OCI-LY1 (cell line): ENCODE measurements around the gene MAPK8IP3.

Experiments used
- H2AFZ ChIP-seq: fragments of 200-600 bp; sonication (generic), shearing (Covaris generic); 2 replicates; pipeline ENCODE4 v1.6.0; 2014; ENCODE audit warnings: antibody characterized with exemption, mild to moderate bottlenecking, low read length
- H3F3A ChIP-seq: fragments of 200-600 bp; sonication (generic), shearing (Covaris generic); 2 replicates; pipeline ENCODE4 v1.6.0; 2014; ENCODE audit warnings: mild to moderate bottlenecking, antibody characterized with exemption, low read length, moderate library complexity; ENCODE audit not compliant: insufficient read depth
- H3K27ac ChIP-seq: fragments of 200-600 bp; sonication (generic); 2 replicates; pipeline ENCODE4 v1.5.1; 2014; ENCODE audit warnings: low read length, mixed run types, mild to moderate bottlenecking, low read depth; ENCODE audit not compliant: poor library complexity, severe bottlenecking
- H3K27me3 ChIP-seq: fragments of 200-600 bp; sonication (generic); 2 replicates; pipeline ENCODE4 v1.6.0; 2014; ENCODE audit warnings: antibody characterized with exemption, mild to moderate bottlenecking, low read length, moderate library complexity; ENCODE audit not compliant: insufficient read depth
- H3K36me3 ChIP-seq: fragments of 200-600 bp; sonication (generic); 2 replicates; pipeline ENCODE4 v1.6.1; 2014; ENCODE audit warnings: mild to moderate bottlenecking, antibody characterized with exemption, low read length, moderate library complexity, mixed read lengths; ENCODE audit not compliant: insufficient read depth
- H3K4me1 ChIP-seq: fragments of 200-600 bp; sonication (generic); 2 replicates; pipeline ENCODE4 v1.5.1; 2014; ENCODE audit warnings: mild to moderate bottlenecking, low read length, moderate library complexity; ENCODE audit not compliant: insufficient read depth, severe bottlenecking
- H3K4me2 ChIP-seq: fragments of 200-600 bp; sonication (generic), shearing (Covaris generic); 2 replicates; pipeline ENCODE4 v1.6.1; 2014; ENCODE audit warnings: low read length
- H3K4me3 ChIP-seq: fragments of 200-600 bp; sonication (generic); 2 replicates; pipeline ENCODE4 v1.5.1; 2014; ENCODE audit warnings: low read length, low read depth, mild to moderate bottlenecking, mixed read lengths; ENCODE audit not compliant: poor library complexity, severe bottlenecking
- H3K79me2 ChIP-seq: fragments of 200-600 bp; shearing (Covaris generic); 2 replicates; pipeline ENCODE4 v1.6.1; 2016; ENCODE audit warnings: mixed run types, low read length, mixed read lengths; ENCODE audit not compliant: insufficient read depth
- H3K9ac ChIP-seq: fragments of 200-600 bp; sonication (generic), shearing (Covaris generic); 2 replicates; pipeline ENCODE4 v1.6.1; 2014; ENCODE audit warnings: mild to moderate bottlenecking, low read length, mixed read lengths
- H3K9me2 ChIP-seq: fragments of 200-600 bp; sonication (generic), shearing (Covaris generic); 2 replicates; pipeline ENCODE4 v1.6.1; 2014; ENCODE audit warnings: low read depth, mild to moderate bottlenecking, low read length, mixed read lengths
- H3K9me3 ChIP-seq: fragments of 200-600 bp; shearing (Covaris generic); 2 replicates; pipeline ENCODE4 v1.6.1; 2014; ENCODE audit warnings: low read length, mixed read lengths
- H4K20me1 ChIP-seq: fragments of 200-600 bp; sonication (generic), shearing (Covaris generic); 2 replicates; pipeline ENCODE4 v1.6.0; 2016; ENCODE audit warnings: mild to moderate bottlenecking, low read length; ENCODE audit not compliant: insufficient read depth
- EZH2 ChIP-seq: fragments of 200-600 bp; sonication (generic), shearing (Covaris generic); IDR thresholded peaks from 2 replicates; pipeline ENCODE4 v1.8.0; 2017; ENCODE audit warnings: borderline replicate concordance, mixed run types, mild to moderate bottlenecking, antibody characterized with exemption, low read length, moderate library complexity, mixed read lengths
- TF ChIP-seq, protein P1 (sequence below): fragments of 200-600 bp; sonication (generic), shearing (Covaris generic); IDR thresholded peaks from 2 replicates; pipeline ENCODE4 v1.5.1; 2017; ENCODE audit warnings: mild to moderate bottlenecking, antibody characterized with exemption, low read length, moderate library complexity, mixed read lengths

Gene MAPK8IP3

DNA sequence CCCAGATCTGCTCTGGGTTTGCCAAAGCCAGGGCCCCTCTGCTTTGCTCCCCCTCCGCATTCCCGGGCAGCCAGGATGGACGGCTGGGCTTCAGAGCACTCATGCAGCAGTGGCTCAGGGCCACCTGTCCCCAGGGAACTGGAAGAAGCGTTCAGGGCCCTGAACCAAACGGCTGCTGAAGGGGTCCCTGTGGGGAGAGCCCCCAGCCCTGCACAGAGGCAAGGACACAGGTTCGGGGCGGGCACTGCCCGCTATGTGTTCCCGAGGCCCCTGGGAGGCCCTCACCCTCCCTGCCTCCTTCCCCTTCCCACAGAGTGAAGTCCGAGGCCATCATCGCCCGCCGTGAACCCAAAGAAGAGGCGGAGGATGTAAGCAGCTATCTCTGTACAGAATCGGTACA lies 54.9 kb downstream of the MAPK8IP3 start:
- Histone ChIP-seq H3K79me2 (no peaks in the 10 kb centered on the region), H3F3A (no peaks in the 10 kb centered on the region), H3K9ac (no peak overlapping the region), H3K36me3 (peaks cover 54% of the 10 kb centered on the region), H2AFZ (no peak overlapping the region), H3K27ac (no peak overlapping the region), H4K20me1 (no peaks in the 10 kb centered on the region), H3K4me3 (no peak overlapping the region), H3K27me3 (no peaks in the 10 kb centered on the region), H3K4me1 (no peaks in the 10 kb centered on the region), H3K9me3 (no peaks in the 10 kb centered on the region), H3K9me2 (no peaks in the 10 kb centered on the region), H3K4me2 (no peak overlapping the region)
- TF ChIP-seq EZH2: no peak
- TF ChIP-seq, protein P1, sequence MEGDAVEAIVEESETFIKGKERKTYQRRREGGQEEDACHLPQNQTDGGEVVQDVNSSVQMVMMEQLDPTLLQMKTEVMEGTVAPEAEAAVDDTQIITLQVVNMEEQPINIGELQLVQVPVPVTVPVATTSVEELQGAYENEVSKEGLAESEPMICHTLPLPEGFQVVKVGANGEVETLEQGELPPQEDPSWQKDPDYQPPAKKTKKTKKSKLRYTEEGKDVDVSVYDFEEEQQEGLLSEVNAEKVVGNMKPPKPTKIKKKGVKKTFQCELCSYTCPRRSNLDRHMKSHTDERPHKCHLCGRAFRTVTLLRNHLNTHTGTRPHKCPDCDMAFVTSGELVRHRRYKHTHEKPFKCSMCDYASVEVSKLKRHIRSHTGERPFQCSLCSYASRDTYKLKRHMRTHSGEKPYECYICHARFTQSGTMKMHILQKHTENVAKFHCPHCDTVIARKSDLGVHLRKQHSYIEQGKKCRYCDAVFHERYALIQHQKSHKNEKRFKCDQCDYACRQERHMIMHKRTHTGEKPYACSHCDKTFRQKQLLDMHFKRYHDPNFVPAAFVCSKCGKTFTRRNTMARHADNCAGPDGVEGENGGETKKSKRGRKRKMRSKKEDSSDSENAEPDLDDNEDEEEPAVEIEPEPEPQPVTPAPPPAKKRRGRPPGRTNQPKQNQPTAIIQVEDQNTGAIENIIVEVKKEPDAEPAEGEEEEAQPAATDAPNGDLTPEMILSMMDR: no peak

DNA sequence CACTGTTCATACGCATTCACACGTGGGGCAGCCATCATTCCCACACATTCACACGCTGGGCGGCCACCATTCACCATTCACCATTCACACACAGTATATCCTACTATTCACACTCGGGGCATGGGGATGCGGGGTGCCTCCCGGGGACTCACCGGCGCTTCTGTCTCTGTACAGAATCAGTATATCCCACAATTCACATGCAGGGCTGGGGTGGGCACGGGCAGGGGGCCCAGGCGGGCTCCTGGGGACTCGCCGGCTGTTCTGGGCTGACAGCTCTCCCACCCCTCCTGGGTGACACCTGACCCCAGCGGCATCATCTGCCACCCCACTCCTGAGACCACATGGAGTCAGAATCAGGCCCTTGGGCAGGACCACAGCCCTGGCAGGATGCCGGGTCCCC lies 55.8 kb downstream of the MAPK8IP3 start:
- Histone ChIP-seq H3K9me3 (no peaks in the 10 kb centered on the region), H3F3A (no peaks in the 10 kb centered on the region), H3K27ac (no peak overlapping the region), H3K9me2 (no peaks in the 10 kb centered on the region), H3K4me1 (no peaks in the 10 kb centered on the region), H3K36me3 (peaks cover 59% of the 10 kb centered on the region), H3K27me3 (no peaks in the 10 kb centered on the region), H3K4me2 (no peak overlapping the region), H2AFZ (no peak overlapping the region), H3K9ac (no peak overlapping the region), H3K79me2 (no peaks in the 10 kb centered on the region), H4K20me1 (no peaks in the 10 kb centered on the region), H3K4me3 (no peak overlapping the region)
- TF ChIP-seq, protein P1: no peak
- no peak for TF ChIP-seq EZH2

DNA sequence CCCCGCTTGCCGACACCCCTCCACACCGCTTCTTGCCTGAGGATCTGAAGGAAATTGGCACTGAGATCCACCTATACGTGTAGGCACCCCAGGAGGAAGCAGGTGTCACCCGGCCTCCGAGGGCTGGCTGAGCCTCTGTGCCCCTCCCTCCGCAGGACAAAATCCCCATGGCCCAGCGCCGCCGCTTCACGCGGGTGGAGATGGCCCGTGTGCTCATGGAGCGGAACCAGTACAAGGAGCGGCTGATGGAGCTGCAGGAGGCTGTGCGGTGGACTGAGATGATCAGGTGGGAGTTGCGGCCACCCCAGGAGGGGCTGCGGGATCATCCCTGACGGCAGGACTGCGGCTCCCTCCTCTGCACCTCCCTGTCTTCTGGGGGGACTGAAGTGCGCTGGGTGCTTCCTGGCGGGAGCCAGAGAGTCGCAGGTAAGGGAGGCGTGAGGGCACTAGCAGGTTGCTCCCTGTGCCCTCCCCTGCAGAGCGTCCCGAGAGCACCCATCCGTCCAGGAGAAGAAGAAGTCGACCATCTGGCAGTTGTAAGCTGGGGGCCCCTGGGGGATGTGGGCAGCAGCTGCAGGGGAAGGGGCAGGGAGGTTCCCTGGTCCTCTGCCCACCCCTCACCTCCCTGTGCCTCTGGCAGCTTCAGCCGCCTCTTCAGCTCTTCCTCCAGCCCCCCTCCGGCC lies 56.3 kb downstream of the MAPK8IP3 start:
- Histone ChIP-seq H3K36me3 (peaks cover 65% of the 10 kb centered on the region), H3K9me3 (no peaks in the 10 kb centered on the region), H4K20me1 (no peaks in the 10 kb centered on the region), H3K79me2 (no peaks in the 10 kb centered on the region), H3K27me3 (no peaks in the 10 kb centered on the region), H3K4me3 (no peak overlapping the region), H3F3A (no peaks in the 10 kb centered on the region), H3K4me2 (no peak overlapping the region), H3K9ac (no peak overlapping the region), H3K27ac (no peak overlapping the region), H3K9me2 (no peaks in the 10 kb centered on the region), H2AFZ (no peak overlapping the region), H3K4me1 (no peaks in the 10 kb centered on the region)
- TF ChIP-seq EZH2: no peak
- TF ChIP-seq, protein P1: no peak
